ENCODE measurements around the gene PRM3. TPM values are rescaled to one million over a fixed set of nuclear protein-coding genes. Genes with fewer than 3 reads are reported as not detected.

Gene PRM3
- total and polyA plus RNA-seq, 8 donors = not detected

- TF ChIP-seq CTCF (IDR thresholded peaks at IDR 0.05) = no peak
- intact Hi-C loops (cut with DNase I) = no loop called here
- no peaks in the 10 kb centered on the region for H3K4me1 ChIP-seq
- no peak overlapping the region for H3K4me3 ChIP-seq
- H3K27ac ChIP-seq = no peak overlapping the region
- FAIRE-seq (no peak), ATAC-seq (peak in 3 of 4 donors; percentile 29 to 47 (median 44)), DNase-seq (no peak)
- H3K36me3 ChIP-seq = no peaks in the 10 kb centered on the region
- H3K27me3 ChIP-seq = no peaks in the 10 kb centered on the region
- H3K9me3 ChIP-seq = no peaks in the 10 kb centered on the region
- WGBS, 2 donors = 62 to 73% methylated on average over 21 of the region's 21 CpGs
Observed at GRCh38 chr16:11224894-11225676, 48.3 kb downstream of the PRM3 start.

- WGBS, 2 donors = 69 to 77% methylated on average over 24 of the region's 24 CpGs
- FAIRE-seq = no peak
- Histone ChIP-seq H3K27me3 (no peaks in the 10 kb centered on the region), H3K4me1 (no peaks in the 10 kb centered on the region), H3K27ac (no peak overlapping the region), H3K4me3 (no peak overlapping the region), H3K36me3 (no peaks in the 10 kb centered on the region), H3K9me3 (no peaks in the 10 kb centered on the region)
- intact Hi-C loops (cut with DNase I) = no loop called here
- ATAC-seq = peak in 3 of 4 donors; percentile 67 to 85 (median 78)
- TF ChIP-seq CTCF (IDR thresholded peaks at IDR 0.05) = no peak
- DNase-seq = no peak
Observed at GRCh38 chr16:11224096-11224893, 49.1 kb downstream of the PRM3 start.

Small RNA genes within 50 kb of the gene (microRNA-seq; reads per million reads assigned to microRNA genes)
- 0 reads per million in 2 donors for gene MIR548H2

Other genes with a start within 250 kb of the PRM3 start
- 1 to 10 TPM; 1.3 to 7.9 (median 1.8) TPM for gene SOCS1, start 17.4 kb downstream of the PRM3 start, total RNA-seq
- gene SOCS1, start 17.4 kb downstream of the PRM3 start, polyA plus RNA-seq = 1 to 10 TPM; 4.6 to 5.7 TPM
- gene TNP2, start 4.3 kb downstream of the PRM3 start, total RNA-seq = not detected
- not detected for gene TNP2, start 4.3 kb downstream of the PRM3 start, polyA plus RNA-seq
- not detected for gene PRM2, start 2.9 kb upstream of the PRM3 start, total RNA-seq
- gene PRM2, start 2.9 kb upstream of the PRM3 start, polyA plus RNA-seq = not detected
- gene PRM1, start 7.7 kb upstream of the PRM3 start, total RNA-seq = not detected
- not detected for gene PRM1, start 7.7 kb upstream of the PRM3 start, polyA plus RNA-seq
- 1 to 10 TPM in 4 of 6 donors, under 1 TPM in 2; 0.35 to 3.2 (median 1.2) TPM for gene RMI2, start 71.8 kb upstream of the PRM3 start, total RNA-seq
- 1 to 10 TPM in 1 of 2 donors, under 1 TPM in 1; 0.65 to 1.5 TPM for gene RMI2, start 71.8 kb upstream of the PRM3 start, polyA plus RNA-seq

Data from pancreas (tissue), 10 donors.